H1 (cell line): Measurements from ENCODE around the gene TTYH2. TPM values are rescaled to one million over a fixed set of nuclear protein-coding genes. Genes with fewer than 3 reads are reported as not detected.

Source experiments
- CHD1 ChIP-seq: IDR thresholded peaks from 2 replicates; pipeline ENCODE4 v1.6.1; 2012; ENCODE audit warnings: low read depth, low read length, improper control_type of control experiment
- CREB1 ChIP-seq: IDR thresholded peaks from 2 replicates; pipeline ENCODE4 v1.6.1; 2012; ENCODE audit warnings: inconsistent platforms
- SIX5 ChIP-seq: IDR thresholded peaks from 2 replicates; pipeline ENCODE4 v1.6.1; 2011; ENCODE audit warnings: mild to moderate bottlenecking, low read depth, low read length
- ZNF274 ChIP-seq: IDR thresholded peaks from 2 replicates; pipeline ENCODE4 v1.7.0; 2012; ENCODE audit warnings: low read length, borderline replicate concordance; ENCODE audit errors: extremely low read depth
- polyA plus RNA-seq, 7 experiments: library from polyadenylated mRNA; depleted of rRNA in 3 of 7; stranded (reverse) in 5 of 7; unstranded in 2 of 7; fragments of >200 nt in 5 of 7; fragments of 200-250 nt in 2 of 7; gene quantifications; 1 replicate in 5 of 7; 2 replicates in 1 of 7; 4 replicates in 1 of 7; pipeline versions ENCODE4 v1.2.1 to v1.2.3, GENCODE V29; 2011 to 2013; ENCODE audit warnings: missing spikeins in 2 of 7, mixed read lengths in 2 of 7
- total RNA-seq: library from RNA; stranded (reverse); fragmentation: NEBNext Ultra II Directional; extraction: Animal tissue kit (Norgen Biotek cat#: 25700); gene quantifications from 2 replicates; pipeline ENCODE4 v1.2.1, GENCODE V29; 2021
- TF ChIP-seq, protein P1 (sequence below), 3 experiments: IDR thresholded peaks; 1 replicate in 2 of 3; 2 replicates in 1 of 3; pipeline versions ENCODE4 v1.5.1 to v1.6.1; 2011; ENCODE audit warnings: low read length in 3 of 3, mild to moderate bottlenecking in 3 of 3, inconsistent platforms in 2 of 3, low read depth in 1 of 3, moderate library complexity in 1 of 3; ENCODE audit not compliant: insufficient read depth in 1 of 3; ENCODE audit errors: control extremely low read depth in 1 of 3
- TF ChIP-seq, protein P2 (sequence below): IDR thresholded peaks from 2 replicates; pipeline ENCODE4 v1.6.1; 2012; ENCODE audit warnings: inconsistent platforms

TTYH2 gene
- total and polyA plus RNA-seq, 2 of the 8 experiments (the other 6 are each of a cell fraction or from before 2014, with no cell fraction given) = 3.2 to 9.2 TPM

DNA sequence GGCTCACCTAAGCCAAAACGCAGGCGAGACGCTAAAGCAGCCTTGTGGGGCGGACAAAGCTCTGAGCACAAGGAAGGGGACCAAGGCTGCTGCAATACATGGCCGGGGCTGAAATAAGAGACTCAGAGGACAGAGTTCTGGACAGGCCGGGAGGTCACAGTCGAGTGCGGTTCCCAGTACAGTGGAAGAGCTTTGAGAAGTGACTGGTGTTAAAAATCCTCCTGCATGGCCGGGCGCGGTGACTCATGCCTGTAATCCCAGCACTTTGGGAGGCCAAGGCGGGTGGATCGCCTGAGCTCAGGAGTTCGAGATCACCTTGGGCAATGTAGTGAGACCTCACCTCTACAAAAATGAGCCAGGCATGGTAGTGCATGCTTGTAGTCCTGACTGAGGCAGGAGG lies 10.5 kb downstream of the TTYH2 start (continued):
- TF ChIP-seq, protein P1, sequence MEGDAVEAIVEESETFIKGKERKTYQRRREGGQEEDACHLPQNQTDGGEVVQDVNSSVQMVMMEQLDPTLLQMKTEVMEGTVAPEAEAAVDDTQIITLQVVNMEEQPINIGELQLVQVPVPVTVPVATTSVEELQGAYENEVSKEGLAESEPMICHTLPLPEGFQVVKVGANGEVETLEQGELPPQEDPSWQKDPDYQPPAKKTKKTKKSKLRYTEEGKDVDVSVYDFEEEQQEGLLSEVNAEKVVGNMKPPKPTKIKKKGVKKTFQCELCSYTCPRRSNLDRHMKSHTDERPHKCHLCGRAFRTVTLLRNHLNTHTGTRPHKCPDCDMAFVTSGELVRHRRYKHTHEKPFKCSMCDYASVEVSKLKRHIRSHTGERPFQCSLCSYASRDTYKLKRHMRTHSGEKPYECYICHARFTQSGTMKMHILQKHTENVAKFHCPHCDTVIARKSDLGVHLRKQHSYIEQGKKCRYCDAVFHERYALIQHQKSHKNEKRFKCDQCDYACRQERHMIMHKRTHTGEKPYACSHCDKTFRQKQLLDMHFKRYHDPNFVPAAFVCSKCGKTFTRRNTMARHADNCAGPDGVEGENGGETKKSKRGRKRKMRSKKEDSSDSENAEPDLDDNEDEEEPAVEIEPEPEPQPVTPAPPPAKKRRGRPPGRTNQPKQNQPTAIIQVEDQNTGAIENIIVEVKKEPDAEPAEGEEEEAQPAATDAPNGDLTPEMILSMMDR (IDR thresholded peaks at IDR 0.05; ENCODE audit: control extremely low read depth in 1 of 3, insufficient read depth in 1 of 3, low read depth in 1 of 3, low read length in 3 of 3) = no peak
- TF ChIP-seq CREB1 (no peak), ZNF274 (no peak), SIX5 (no peak), CHD1 (no peak)
- TF ChIP-seq, protein P2, sequence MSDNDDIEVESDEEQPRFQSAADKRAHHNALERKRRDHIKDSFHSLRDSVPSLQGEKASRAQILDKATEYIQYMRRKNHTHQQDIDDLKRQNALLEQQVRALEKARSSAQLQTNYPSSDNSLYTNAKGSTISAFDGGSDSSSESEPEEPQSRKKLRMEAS = no peak
- TF ChIP-seq, all 59 proteins: peak for 0
